H7 (cell line): ENCODE measurements around the gene CDK16. TPM values are rescaled to one million over a fixed set of nuclear protein-coding genes. Genes with fewer than 3 reads are reported as not detected.

Source experiments
- DNase-seq: peaks from one replicate; pipeline ENCODE4 v3.0.0; 2012
- H3K27me3 ChIP-seq: 2 replicates; pipeline ENCODE4 v1.6.0; 2011; ENCODE audit warnings: mild to moderate bottlenecking, low read length; ENCODE audit not compliant: control insufficient read depth, insufficient read depth
- H3K36me3 ChIP-seq: replicated peaks from 2 replicates; pipeline ENCODE4 v1.5.1; 2011; ENCODE audit warnings: low read length; ENCODE audit not compliant: control insufficient read depth, insufficient read depth
- H3K4me3 ChIP-seq: 2 replicates; pipeline ENCODE4 v1.5.1; 2011; ENCODE audit warnings: low read depth, mild to moderate bottlenecking, control low read depth, low read length, moderate library complexity; ENCODE audit not compliant: insufficient read depth
- total RNA-seq: library from RNA; depleted of rRNA; stranded (reverse); fragments of >200 nt; shearing (Covaris generic); gene quantifications from 2 replicates; pipeline ENCODE4 v1.2.3, GENCODE V29; 2014

Gene CDK16
- total RNA-seq, 1 experiment from 2014 or later: 227 TPM

DNA sequence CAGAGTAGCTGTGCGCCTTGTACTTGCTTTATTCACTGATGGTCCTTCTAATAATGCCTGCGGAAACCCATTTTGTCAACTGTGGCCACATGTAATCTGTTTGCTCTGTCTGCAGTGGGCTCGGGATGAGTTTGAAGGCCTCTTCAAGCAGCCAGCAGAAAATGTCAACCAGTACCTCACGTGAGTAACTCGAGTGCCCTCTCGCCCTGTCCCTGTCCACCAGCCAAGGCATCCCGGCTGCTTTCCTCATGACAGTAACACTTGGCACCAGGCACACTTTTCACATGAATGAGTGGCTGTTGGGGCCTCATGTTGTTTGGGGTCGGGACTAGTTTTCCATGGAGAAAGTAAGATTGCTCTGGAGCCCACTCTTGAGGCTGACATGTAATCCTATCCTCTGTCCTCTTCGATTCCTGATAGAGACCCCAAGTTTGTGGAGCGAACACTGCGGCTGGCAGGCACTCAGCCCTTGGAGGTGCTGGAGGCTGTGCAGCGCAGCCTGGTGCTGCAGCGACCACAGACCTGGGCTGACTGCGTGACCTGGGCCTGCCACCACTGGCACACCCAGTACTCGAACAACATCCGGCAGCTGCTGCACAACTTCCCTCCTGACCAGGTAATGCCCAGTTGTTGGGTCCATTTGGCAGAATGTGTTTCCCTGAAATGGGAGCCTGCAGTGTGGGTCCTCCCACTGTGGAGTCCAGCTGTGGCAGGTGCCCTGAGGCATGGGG is 8.8 kb upstream of the CDK16 start:
- Histone ChIP-seq H3K4me3 (no peak overlapping the region), H3K36me3 (peaks cover 86% of the 10 kb centered on the region), H3K27me3 (no peaks in the 10 kb centered on the region)
- no peak for DNase-seq

DNA sequence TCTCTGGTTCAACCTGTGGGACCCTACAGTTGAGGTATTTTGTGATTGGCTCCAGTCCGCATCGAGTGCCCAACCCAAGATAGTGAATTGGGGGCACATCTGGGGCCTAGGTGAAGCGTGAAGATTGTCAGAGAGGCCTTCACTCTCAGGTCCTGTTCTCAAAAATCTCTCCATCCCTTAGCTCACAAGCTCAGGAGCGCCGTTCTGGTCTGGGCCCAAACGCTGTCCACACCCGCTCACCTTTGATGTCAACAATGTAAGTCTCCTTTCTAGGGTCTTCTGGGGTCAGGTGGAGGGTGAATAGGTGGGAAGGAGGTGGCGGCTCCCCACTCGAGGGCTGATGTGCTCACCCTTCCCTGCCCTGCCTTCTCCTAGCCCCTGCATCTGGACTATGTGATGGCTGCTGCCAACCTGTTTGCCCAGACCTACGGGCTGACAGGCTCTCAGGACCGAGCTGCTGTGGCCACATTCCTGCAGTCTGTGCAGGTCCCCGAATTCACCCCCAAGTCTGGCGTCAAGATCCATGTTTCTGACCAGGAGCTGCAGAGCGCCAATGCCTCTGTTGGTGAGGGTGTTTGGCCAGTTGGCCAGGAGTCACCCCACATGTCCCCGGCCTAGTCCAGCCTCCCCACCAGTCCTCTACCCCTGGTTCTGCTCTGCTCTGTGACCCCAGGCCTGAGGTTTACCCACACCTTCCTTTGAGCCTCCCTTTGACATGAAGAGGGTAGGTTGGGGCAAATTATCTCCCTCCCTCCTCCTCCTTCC is 7.6 kb upstream of the CDK16 start:
- H3K4me3 ChIP-seq: no peak overlapping the region
- no peak for DNase-seq
- peaks cover 86% of the 10 kb centered on the region for H3K36me3 ChIP-seq
- no peaks in the 10 kb centered on the region for H3K27me3 ChIP-seq

DNA sequence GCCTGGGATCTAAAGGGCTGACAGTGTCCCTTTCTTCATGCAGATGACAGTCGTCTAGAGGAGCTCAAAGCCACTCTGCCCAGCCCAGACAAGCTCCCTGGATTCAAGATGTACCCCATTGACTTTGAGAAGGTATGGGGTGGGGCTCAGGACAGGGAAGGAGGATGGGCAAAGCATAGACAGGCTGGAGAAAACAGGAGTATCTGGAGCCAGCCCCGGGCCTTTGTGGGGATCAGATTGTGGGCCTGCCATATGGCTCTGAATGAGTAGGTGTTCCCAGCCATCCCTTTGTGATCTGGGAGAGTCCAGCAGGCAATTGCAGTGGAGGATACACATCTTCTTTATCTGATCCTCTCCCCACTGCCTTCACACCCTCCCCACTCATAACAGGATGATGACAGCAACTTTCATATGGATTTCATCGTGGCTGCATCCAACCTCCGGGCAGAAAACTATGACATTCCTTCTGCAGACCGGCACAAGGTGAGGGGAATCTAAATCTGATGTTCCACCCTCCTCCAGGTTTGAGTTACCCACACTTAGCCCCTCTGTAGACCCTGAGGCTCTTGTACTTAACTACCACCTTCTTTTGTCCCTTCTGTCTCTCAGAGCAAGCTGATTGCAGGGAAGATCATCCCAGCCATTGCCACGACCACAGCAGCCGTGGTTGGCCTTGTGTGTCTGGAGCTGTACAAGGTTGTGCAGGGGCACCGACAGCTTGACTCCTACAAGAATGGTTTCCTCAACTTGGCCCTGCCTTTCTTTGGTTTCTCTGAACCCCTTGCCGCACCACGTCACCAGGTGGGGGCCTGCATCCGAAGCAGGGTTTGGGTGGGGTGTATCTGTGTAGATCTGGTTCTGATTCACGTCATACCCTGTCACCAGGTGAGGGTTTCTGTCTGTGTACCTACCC is 5.8 kb upstream of the CDK16 start:
- Histone ChIP-seq H3K36me3 (peaks cover 76% of the 10 kb centered on the region), H3K27me3 (no peaks in the 10 kb centered on the region), H3K4me3 (no peak overlapping the region)
- DNase-seq: no peak

DNA sequence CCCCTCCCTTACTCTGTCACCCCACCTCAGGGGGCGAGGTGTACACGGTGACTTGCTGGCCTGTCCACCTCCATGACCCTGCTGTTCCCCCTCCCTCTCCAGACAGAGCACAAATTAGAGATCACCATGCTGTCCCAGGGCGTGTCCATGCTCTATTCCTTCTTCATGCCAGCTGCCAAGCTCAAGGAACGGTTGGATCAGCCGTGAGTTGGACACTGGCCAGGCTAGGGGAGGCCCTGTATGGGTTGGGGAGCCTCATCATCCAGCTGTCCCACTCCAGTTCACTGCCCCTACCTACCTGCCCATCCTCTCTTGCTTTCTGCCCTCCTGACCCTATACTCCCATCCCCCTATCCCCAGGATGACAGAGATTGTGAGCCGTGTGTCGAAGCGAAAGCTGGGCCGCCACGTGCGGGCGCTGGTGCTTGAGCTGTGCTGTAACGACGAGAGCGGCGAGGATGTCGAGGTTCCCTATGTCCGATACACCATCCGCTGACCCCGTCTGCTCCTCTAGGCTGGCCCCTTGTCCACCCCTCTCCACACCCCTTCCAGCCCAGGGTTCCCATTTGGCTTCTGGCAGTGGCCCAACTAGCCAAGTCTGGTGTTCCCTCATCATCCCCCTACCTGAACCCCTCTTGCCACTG is 3.9 kb upstream of the CDK16 start:
- DNase-seq: no peak
- Histone ChIP-seq H3K27me3 (no peaks in the 10 kb centered on the region), H3K36me3 (peaks cover 60% of the 10 kb centered on the region), H3K4me3 (no peak overlapping the region)

DNA sequence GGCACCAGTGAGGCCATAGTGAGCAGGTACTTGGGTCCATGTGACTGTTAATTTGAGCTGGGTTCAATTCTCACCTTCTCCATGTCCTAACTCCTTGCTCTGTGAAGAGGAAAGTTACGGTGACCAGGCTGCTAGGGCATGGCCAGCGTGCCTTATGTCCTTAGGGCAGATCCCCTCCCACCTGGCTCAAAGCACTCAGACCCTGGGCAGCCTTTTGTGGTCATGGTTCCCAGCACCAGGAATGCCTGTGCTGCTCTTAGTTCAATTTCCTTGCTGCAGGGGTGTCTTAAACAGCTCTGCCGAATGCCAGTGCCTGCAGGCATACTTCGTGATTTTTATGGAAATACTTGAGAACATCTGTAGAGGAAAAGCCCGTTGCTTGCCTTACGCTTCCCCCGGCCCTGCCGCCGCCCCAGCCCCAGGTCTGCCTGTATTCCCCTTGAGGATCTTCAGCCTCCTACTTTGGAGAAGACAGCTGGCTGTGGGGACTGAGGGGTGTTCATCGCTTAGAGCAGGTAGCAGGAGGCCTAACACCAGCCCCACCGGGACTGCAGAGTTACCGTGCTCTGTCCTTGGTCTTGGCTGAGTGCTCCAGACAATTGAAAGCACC is 3.1 kb upstream of the CDK16 start:
- DNase-seq: no peak
- Histone ChIP-seq H3K36me3 (peaks cover 51% of the 10 kb centered on the region), H3K4me3 (no peak overlapping the region), H3K27me3 (no peaks in the 10 kb centered on the region)

DNA sequence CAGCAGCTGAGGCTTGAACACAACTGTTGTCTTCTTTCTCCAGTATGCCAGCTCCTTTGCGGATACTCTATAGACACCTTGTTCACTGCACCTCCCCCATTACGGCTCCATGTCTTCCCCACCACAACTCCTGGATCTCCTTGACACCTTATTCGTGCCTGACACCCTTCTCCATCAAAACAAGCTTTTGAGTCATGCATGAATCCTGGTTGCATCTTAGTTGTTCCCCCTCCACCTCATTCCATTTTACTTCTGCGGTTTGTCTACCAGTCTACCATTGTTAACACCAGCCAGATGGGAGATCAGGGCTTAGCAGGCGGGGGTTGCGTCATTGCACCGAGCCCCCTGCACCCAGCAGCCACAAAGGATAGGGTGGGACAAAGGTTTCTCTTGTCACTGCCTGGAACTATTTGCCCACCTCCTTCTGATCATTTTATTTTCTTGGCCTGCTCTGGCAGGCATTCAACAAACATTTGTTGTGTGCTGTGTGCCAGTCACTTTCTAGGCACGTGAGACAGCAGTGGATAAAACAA is 2.0 kb upstream of the CDK16 start:
- peaks cover 42% of the 10 kb centered on the region for H3K36me3 ChIP-seq
- H3K27me3 ChIP-seq: no peaks in the 10 kb centered on the region
- no peak for DNase-seq
- no peak overlapping the region for H3K4me3 ChIP-seq

DNA sequence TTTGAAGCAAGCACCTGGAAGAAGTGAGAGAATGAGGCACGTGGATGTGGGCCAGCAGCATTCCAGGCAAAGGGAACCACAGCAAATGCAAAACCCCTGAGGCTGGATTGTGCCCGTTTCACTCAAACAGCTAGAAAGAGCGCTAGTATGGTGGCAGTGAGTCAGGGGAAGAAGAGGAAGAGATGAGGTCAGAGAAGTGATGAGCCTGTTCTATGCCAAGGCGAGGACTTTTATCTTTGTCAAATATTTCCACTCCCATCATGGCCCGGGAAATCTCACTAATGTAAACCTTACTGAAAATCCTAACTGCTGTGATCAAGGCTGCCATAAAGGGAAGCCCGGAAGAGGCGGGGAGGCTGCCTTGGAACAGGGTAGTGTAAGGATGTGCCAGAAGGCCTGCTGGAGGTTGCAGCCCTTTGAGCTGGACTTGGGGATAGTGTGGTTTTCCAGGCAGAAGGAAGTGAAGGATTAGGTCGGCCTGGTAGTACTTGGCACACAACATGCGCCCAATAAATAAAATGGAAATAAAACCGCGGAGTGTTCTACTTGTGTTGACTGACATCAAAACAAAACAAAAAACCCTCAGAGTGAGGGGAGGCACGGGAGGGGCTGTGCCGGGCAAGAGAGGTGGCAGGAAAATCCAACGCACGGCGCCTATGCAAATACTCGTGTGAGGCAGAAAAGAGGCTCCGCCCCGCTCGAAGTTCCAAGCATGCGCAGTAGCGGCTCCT is 1.2 kb upstream of the CDK16 start:
- Histone ChIP-seq H3K4me3 (peak overlapping the region; percentile 24), H3K27me3 (no peaks in the 10 kb centered on the region), H3K36me3 (peaks cover 36% of the 10 kb centered on the region)
- no peak for DNase-seq

DNA sequence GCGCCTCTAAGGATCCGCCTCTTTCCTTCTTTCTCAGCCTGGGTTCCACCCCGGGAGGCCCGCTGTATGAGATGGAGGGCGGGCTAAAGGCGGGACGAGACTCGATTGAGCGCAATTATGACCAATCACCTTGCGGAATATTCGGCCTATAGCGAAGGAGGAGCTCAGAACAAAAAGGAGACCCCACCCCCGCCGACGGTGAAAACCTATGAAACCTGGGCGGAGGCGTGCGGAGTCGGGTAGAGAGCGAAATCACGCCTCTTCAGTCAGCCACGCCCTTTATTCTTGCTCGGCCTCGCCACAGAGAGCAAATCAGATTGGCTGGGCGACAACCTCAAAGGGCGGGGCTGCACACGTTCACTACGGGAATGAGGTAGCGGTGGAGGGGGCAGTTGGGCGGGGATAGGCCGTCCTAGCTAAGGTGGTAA is 615 bp upstream of the CDK16 start:
- peak; percentile 96 for DNase-seq
- peaks cover 30% of the 10 kb centered on the region for H3K36me3 ChIP-seq
- H3K4me3 ChIP-seq: peak overlapping the region; percentile 93
- H3K27me3 ChIP-seq: no peaks in the 10 kb centered on the region

DNA sequence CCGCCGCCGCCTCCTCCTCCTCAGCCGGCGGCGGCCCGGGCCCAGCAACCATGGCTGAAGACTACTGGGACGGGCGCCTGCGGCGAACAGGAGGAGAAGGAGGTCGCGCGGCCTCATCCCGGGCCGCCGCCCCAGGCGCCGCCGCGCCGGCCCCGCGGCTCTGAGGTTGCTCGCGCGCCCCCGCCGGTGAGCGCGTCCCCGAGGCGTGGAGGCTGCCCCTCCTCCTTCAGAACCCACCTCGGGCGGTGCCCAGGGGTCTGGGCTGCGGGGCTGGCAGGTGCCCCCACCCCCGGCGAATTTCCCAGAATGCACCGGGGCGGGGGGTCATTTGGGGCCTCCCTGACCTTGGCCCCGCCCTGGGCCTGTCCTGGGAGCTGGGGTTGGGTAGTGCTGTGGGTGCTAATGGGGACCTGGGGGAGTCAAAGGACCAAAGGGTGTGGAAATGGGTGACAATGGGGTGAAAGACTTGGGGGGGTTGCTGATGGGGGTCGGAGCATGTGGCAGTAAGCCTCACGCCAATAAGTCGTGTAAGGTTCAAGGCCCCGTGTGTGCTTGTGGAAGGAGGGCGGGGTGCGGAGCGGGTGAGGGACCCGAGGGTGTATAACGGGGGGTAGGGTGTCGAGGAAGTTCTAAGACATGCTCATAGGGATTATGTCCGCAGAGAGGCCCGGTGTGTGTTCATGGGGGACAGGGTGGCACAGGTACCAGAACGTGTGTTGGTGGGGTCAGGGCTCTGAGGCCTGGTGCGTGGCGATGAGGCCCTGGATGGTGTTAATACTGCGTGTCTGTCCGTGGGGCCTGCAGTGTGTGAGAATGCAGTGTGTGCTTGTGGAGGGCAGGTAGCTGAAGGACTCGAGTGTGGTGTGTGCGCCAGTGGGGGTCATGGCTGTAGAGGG is 687 bp downstream of the CDK16 start:
- H3K27me3 ChIP-seq: no peaks in the 10 kb centered on the region
- DNase-seq: peak; percentile 89
- H3K36me3 ChIP-seq: peaks cover 34% of the 10 kb centered on the region
- H3K4me3 ChIP-seq: peak overlapping the region; percentile 93

DNA sequence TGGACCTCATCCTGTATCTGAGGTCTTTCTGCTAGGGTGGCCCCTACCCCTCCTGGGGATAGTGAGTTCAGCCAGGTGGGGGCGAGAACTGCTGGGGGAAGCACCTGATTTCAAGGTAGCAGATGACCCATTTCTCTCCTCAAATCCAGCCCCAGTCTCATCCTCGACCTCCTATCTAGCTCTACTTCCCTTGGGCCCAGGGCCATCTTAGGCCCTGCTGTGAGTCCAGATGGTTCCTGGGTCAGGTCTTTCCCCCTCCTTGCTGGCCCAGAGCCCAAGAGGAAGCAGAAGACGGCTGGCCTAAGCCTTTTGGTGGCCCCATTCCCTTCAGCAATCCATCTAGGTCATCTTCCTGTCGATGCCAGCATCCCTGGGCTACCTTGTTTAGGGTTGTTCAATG is 3.3 kb downstream of the CDK16 start:
- Histone ChIP-seq H3K4me3 (no peak overlapping the region), H3K36me3 (peaks cover 40% of the 10 kb centered on the region), H3K27me3 (no peaks in the 10 kb centered on the region)
- DNase-seq: no peak

DNA sequence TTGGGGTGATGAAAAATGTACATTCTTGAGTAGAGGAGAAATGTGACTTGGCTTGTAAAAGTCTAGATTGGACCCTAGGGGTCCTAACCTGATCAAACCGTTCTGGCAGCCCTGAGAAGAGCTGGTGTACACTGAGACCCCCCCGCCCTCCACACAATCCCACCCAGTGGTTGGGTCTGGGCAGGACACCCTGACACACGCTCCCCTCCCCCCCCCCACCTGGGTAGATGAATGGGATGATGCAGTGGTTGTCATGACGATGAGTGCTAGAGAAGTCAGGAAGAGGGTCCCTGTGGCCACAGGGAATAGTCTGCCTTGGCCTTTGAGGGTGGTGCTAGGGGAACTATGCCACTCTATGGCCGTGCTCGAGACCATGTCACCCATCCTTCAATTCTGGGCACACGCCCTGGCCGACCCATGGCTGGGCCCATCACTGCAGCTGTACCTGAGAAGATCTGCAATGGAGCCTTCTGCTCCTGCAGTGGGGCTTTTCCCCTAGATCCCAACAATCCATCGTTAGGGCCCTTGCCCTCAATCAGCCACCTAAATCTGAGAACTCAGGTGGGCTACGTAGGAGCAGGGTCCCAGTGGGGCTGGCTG is 4.4 kb downstream of the CDK16 start:
- Histone ChIP-seq H3K4me3 (no peak overlapping the region), H3K36me3 (peaks cover 42% of the 10 kb centered on the region), H3K27me3 (no peaks in the 10 kb centered on the region)
- peak; percentile 81 for DNase-seq
